Retinal pigment epithelial cell (primary cell): ENCODE data around the gene KIF5A.

Experiments used
- DNase-seq: peaks from one replicate; pipeline ENCODE4 v3.0.0-alpha.2; 2010; ENCODE audit warnings: low read depth
- H3K4me3 ChIP-seq: 2 replicates; pipeline ENCODE4 v1.5.1; 2011; ENCODE audit warnings: mild to moderate bottlenecking, low read length, control low read depth, moderate library complexity
- TF ChIP-seq, protein P1 (sequence below): conservative IDR thresholded peaks from 2 replicates; pipeline ENCODE4 v1.5.1; 2011; ENCODE audit warnings: low read depth, low read length, control low read depth, inconsistent platforms

KIF5A gene

DNA sequence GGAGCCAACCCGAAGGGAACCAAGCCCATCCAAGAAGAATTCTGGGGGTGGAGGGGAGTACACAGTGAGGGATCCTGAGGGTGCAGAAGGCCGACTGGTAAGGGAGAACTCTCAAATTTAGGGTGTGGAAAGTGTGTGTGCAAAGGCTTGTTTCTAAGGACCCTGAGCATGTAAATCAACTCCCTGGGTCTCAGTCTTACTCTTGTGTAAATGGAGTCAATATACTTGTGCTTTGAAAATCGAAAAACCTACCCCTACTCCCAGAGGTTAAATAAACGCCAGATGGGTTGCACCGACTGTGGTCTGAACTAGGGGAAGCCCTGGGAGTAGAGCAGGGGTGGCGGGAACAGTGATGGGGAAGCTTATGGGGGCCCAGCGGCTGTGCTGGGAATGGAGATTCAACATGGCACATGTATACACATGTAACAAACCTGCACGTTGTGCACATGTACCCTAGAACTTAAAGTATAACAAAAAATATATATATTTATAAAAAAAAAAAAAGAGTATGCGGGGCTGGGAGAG is 77.1 kb downstream of the KIF5A start:
- DNase-seq = no peak
- no peak overlapping the region for H3K4me3 ChIP-seq
- TF ChIP-seq, protein P1, sequence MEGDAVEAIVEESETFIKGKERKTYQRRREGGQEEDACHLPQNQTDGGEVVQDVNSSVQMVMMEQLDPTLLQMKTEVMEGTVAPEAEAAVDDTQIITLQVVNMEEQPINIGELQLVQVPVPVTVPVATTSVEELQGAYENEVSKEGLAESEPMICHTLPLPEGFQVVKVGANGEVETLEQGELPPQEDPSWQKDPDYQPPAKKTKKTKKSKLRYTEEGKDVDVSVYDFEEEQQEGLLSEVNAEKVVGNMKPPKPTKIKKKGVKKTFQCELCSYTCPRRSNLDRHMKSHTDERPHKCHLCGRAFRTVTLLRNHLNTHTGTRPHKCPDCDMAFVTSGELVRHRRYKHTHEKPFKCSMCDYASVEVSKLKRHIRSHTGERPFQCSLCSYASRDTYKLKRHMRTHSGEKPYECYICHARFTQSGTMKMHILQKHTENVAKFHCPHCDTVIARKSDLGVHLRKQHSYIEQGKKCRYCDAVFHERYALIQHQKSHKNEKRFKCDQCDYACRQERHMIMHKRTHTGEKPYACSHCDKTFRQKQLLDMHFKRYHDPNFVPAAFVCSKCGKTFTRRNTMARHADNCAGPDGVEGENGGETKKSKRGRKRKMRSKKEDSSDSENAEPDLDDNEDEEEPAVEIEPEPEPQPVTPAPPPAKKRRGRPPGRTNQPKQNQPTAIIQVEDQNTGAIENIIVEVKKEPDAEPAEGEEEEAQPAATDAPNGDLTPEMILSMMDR = no peak

DNA sequence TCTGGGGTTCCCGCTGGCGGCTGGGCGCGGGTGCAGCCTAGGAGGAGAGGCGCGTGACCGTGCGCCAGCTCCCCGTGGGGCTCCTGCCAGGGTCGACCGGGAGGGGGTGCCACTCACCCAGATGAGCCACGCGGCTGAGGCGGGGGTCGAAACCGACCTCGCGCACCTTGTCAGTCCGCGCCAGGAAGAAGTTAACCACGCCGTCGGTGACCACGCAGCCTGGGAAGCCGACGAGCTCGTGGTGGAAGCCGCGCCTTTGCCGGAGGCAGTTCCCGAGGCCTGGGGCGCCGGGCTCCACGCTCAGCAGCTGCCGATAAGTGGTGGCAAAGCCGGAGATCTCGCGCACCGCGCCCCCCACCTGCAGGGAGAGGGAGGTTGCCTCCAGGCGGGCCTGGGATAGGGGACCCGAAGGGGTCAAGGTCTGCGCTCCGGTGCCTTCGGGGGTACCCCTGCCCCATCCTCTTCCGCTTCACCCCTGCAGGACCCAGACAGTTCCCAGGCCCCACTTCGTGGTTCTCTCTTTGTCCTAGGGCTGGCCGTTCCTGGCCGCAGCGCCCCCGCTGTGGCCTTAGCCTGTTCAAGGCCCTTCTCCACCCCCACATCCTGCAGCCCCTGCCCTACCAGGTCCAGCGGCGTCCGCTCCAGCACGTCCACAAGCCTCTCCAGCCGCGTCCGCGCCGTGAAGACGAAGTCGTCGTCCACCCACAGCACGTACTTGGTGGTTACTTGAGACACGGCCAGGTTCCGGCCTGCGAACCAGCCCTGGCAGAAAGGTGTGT is 77.8 kb downstream of the KIF5A start:
- TF ChIP-seq, protein P1 = peak; percentile 20
- no peak for DNase-seq
- no peak overlapping the region for H3K4me3 ChIP-seq

GRCh38 chr12:57628280-57629191 is 78.7 kb downstream of the KIF5A start:
- DNase-seq = no peak
- TF ChIP-seq, protein P1 = no peak
- no peak overlapping the region for H3K4me3 ChIP-seq

- no peak overlapping the region for H3K4me3 ChIP-seq
Measured at GRCh38 chr12:57629897-57630471, 80.1 kb downstream of the KIF5A start.

GRCh38 chr12:57630891-57631433 is 81.1 kb downstream of the KIF5A start:
- TF ChIP-seq, protein P1 = no peak
- DNase-seq = no peak
- H3K4me3 ChIP-seq = no peak overlapping the region

More at GRCh38 chr12:57629897-57630471, 80.1 kb downstream of the KIF5A start:
- no peak for DNase-seq
- TF ChIP-seq, protein P1 = no peak

DNA sequence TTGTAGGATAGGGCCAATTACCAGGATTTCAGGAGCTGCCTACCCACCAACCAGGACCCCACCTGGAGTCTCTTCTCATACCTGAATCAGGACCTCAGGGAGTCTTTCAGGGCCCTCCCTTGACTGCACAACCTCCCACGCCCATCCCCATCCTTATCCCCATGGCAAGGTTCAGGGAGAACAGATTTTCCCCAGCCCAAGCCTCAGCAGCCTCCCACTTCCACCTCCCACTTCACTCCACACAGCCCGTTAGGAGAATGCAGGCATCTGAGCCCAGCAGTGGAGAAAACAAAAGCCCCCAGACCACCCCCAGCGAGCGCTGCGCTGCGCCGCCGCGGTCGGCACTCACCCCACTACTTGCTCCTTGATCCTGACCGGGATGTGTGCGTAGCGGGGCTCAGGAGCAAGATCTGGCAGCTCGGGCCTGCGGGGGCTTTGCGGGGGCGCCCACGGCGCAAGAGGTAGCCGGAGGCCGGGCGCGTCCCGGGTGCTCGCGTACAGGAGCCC is 81.8 kb downstream of the KIF5A start:
- no peak overlapping the region for H3K4me3 ChIP-seq

More for the DNA sequence above, 81.8 kb downstream of the KIF5A start:
- TF ChIP-seq, protein P1 = no peak
- no peak for DNase-seq
